Lower leg skin (tissue), 4 donors: Measurements from ENCODE around the gene PDXK. TPM values are rescaled to one million over a fixed set of nuclear protein-coding genes. Genes with fewer than 3 reads are reported as not detected.

Experiments
- DNase-seq, 2 donors: peaks; one replicate each; pipeline ENCODE4 v3.0.0-alpha.2; 2019; ENCODE audit warnings: low spot score in 2 of 2
- H3K4me3 ChIP-seq: fragments of 200-600 bp; sonication (generic); 2 replicates; pipeline ENCODE4 v1.5.1; 2017; ENCODE audit warnings: mild to moderate bottlenecking, low read depth; ENCODE audit not compliant: poor library complexity, severe bottlenecking
- CTCF ChIP-seq, 3 donors: fragments of 450-650 bp; IDR thresholded peaks; one replicate each; pipeline ENCODE4 v1.5.1; 2016; ENCODE audit warnings: antibody characterized with exemption in 3 of 3, mild to moderate bottlenecking in 3 of 3, moderate library complexity in 2 of 3
- POLR2A ChIP-seq, 2 donors: fragments of 450-650 bp; IDR thresholded peaks; one replicate each; pipeline ENCODE4 v1.6.1; 2016 to 2017; ENCODE audit warnings: antibody characterized with exemption in 2 of 2, mild to moderate bottlenecking in 1 of 2, moderate library complexity in 1 of 2
- WGBS, 2 donors: methylation state at CpG; one replicate each; pipeline ENCODE4 v1.1.5; 2018; 5-methylcytosine and 5-hydroxymethylcytosine counted together
- intact Hi-C: fragments of 100-400 bp; cut with DNase I; formaldehyde crosslinking; loops from one replicate; pipeline ENCODE4 v1.15.0; 2023; ENCODE audit warnings: low total_unique reads
- total RNA-seq, 4 donors: library from RNA; depleted of rRNA; stranded (reverse); fragments of >200 nt; gene quantifications; one replicate each; pipeline ENCODE4 v1.1.0, GENCODE V29; 2016

Gene PDXK
- total RNA-seq, 4 donors from 2014 or later: 19.5 to 55.6 (median 42.1) TPM

- WGBS, 2 donors: 54 to 71% methylated on average over 21 of the region's 21 CpGs
- intact Hi-C loops: loop anchor here (10.0 kb wide), 1 partner anchor 62 kb away; no protein-coding TSS in a partner anchor
- TF ChIP-seq POLR2A (IDR thresholded peaks at IDR 0.05): no peak
- no peak for TF ChIP-seq CTCF (IDR thresholded peaks at IDR 0.05)
- no peak overlapping the region for H3K4me3 ChIP-seq
- no peak for DNase-seq
Measured at GRCh38 chr21:43726686-43727518, 8.0 kb downstream of the PDXK start.

GRCh38 chr21:43727519-43728153 lies 8.7 kb downstream of the PDXK start:
- H3K4me3 ChIP-seq: no peak overlapping the region
- intact Hi-C loops: loop anchor here (10.0 kb wide), 1 partner anchor 63 kb away; no protein-coding TSS in a partner anchor
- no peak for DNase-seq
- TF ChIP-seq CTCF (IDR thresholded peaks at IDR 0.05) (no peak), POLR2A (IDR thresholded peaks at IDR 0.05) (no peak)
- WGBS, 2 donors: 58 to 63% methylated on average over 10 of the region's 10 CpGs

DNA sequence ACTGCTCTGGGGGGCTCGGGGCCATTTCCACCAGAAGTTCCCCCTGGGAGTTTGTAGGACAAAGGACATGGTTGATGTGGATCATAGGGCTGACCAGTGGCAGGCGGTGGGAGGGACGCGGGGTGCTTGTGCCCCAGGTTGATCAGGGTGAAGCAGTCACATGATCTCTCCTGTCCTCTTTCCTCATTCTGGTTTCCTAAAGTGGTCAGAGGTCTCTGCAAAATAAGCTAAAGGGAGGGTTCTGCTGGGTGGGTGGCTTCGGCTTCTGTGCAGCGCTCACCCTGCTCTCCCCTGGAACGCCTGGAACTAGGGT lies 9.2 kb downstream of the PDXK start:
- 22% methylated on average over 5 to 7 of the region's 7 CpGs for WGBS, 2 donors
- intact Hi-C loops: loop anchor here (10.0 kb wide), 1 partner anchor 63 kb away; no protein-coding TSS in a partner anchor
- H3K4me3 ChIP-seq: no peak overlapping the region
- DNase-seq: no peak
- TF ChIP-seq POLR2A (IDR thresholded peaks at IDR 0.05) (no peak), CTCF (IDR thresholded peaks at IDR 0.05) (no peak)

DNA sequence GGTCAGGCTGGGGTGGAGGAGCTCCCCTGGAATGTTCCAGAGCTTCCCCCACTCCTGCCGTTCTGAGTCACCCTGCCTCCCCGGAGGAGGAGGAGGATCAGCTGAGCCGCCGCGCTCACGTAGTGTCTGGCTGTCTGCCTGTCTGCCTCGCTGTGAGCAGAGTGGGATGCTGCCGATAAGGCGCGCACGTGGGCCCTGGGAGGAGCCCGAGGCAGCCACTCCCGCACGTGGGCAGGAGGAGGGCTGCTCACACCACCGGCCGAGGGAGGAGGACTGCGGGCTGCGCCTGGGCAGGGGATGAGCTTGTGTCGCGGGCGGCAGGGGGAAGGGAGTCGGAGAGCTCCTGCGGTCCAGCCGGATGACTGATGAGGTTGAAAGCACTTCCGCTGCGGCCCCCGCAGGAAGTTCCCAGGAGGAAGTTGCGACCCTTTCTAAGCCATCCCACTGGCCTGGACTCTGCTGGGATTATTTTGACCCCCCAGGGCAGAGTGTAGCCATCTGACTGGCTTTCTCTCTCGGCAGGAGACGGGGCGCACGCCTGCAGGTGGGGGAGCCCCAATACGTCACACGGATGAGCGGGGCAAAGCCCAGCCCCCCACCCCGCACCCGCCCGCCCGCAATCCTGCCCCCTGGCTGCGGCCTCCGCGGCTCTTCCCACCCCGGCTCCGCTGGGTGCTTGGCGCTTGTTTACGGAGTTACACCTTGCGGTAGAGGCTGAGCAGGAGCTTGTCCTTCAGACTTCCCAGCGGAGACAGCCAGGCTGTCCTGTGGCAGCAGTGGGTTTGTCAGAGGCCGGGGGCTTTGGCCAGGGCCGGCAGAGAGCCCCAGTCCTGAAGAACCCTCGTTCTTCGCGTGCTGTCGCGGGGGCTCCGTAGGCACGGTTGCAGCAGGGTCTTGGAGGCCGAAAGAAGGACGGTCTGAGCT lies 9.8 kb downstream of the PDXK start:
- TF ChIP-seq CTCF (IDR thresholded peaks at IDR 0.05) (peak in 1 of 3 donors; percentile 86), POLR2A (IDR thresholded peaks at IDR 0.05) (no peak)
- 1 to 13% methylated on average over 17 to 53 of the region's 59 CpGs for WGBS, 2 donors
- intact Hi-C loops: loop anchor here (10.0 kb wide), 1 partner anchor 64 kb away; no protein-coding TSS in a partner anchor
- peak; percentile 92 to 98 for DNase-seq
- H3K4me3 ChIP-seq: no peak overlapping the region

DNA sequence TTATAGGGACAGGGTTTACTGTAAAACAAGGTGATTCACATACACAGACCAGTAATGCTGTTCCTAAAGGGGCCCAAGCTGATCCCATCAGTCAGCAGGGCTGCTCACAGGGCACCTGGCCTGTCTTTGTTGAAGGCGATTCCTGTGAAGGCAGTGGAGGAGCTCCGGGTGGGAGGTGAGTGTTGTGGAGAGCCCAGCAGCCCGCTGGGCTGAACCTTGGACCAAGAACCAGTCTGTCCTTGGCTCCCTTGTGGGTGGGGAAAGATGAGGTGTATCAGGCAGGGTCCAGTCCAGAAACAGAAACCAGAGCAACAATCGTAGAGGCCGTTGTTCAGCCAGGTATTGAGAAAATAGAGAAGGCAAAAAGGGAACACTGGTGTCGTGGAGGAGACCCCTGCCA lies 12.5 kb downstream of the PDXK start:
- H3K4me3 ChIP-seq: no peak overlapping the region
- TF ChIP-seq POLR2A (IDR thresholded peaks at IDR 0.05): no peak
- DNase-seq: no peak
- intact Hi-C loops: no loop called here
- WGBS, 2 donors: 77 to 92% methylated on average over 6 of the region's 6 CpGs
